AG04449 (cell line): ENCODE results near the gene ZNF860.

Experiments
- CTCF ChIA-PET: fragments of 350-600 bp; formaldehyde crosslinking; extraction: SDS; loops from one replicate; lab custom pipeline; 2021; ENCODE audit warnings: antibody characterized with exemption; lab: Yijun Ruan, JAX
- POLR2A ChIA-PET: fragments of 400-600, 350-600 bp; formaldehyde crosslinking; extraction: SDS; loops from one replicate; lab custom pipeline; 2020; ENCODE audit warnings: antibody characterized with exemption, inconsistent platforms; lab: Yijun Ruan, JAX
- DNase-seq: peaks from one replicate; pipeline ENCODE4 v3.0.0-alpha.2; 2010; ENCODE audit warnings: low read depth, low spot score
- H3K4me3 ChIP-seq: 2 replicates; pipeline ENCODE4 v1.5.1; 2011; ENCODE audit warnings: low read depth, mild to moderate bottlenecking, control low read depth, low read length
- TF ChIP-seq, protein P1 (sequence below): IDR thresholded peaks from one replicate; pipeline ENCODE4 v1.5.1; 2011; ENCODE audit warnings: mild to moderate bottlenecking, moderate library complexity, low read length, control low read depth, inconsistent platforms; ENCODE audit not compliant: insufficient read depth; ENCODE audit errors: missing control alignments

The ZNF860 gene

DNA sequence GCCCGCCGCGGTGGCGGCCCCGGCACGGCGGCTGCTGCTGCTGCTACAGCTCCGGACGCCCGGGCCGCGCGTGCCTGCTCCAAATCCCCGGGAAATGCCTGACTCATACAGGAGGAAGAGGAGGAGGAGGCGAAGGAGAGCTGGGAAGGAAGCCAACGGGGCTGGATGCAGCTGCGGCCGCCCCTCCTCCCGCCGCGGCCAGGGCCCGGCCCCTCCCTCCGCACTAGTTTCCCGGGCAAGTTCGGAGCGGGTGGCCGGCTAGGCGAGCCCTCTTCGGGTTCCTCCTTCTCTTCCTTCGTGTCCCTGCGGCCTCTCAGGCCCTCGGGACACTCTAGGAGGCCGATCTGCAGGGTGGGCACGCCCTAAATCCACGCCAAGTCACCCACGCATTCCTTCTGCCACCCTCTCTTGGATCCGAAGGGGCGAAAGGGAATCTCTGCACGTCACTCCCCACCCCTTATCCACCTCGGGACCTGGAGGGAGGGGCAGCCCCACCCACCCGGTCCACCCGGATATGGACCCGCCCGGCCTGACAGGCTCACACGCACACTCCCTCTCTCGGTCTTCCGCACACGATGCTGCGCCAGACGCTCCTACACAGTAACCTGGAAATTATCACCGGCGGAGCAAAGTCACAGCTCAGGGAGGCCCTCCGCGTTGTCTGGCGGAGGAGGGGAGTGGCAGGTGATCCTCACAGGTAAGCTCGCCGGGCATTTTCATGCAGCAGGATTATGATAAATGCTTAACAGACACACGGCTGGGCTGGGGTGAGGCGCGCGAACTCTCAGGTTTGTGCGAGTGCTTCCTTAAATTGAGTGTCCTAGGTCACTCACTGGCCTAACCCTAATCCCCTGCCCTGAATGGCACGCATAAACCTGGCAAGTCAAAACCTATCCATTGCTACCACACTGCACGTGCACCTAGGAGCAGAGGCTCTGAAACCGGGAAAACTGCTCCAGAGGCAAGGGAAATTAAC is at the start of gene ZNF860, which contains the start of gene OSBPL10:
ZNF860 (plus strand) TSS at position 545 of the 976 bp plus-strand sequence. CDS start 7,330 bp downstream, outside the sequence.
OSBPL10 (minus strand) TSS at position 57 of the 976 bp plus-strand sequence. CDS start 83 bp downstream, outside the sequence.
- ChIA-PET POLR2A (interaction anchor here (0.9 to 1.3 kb wide), 2 partner anchors 21 to 449 kb away, joined by 3 to 5 read pairs; partner anchors contain the start of gene STT3B), CTCF (interaction anchor here (1.0 kb wide), 1 partner anchor 21 kb away, joined by 3 read pairs; no protein-coding TSS in a partner anchor)
- peak within 1 kb of the TSS; percentile 70 for H3K4me3 ChIP-seq
- TF ChIP-seq, protein P1, sequence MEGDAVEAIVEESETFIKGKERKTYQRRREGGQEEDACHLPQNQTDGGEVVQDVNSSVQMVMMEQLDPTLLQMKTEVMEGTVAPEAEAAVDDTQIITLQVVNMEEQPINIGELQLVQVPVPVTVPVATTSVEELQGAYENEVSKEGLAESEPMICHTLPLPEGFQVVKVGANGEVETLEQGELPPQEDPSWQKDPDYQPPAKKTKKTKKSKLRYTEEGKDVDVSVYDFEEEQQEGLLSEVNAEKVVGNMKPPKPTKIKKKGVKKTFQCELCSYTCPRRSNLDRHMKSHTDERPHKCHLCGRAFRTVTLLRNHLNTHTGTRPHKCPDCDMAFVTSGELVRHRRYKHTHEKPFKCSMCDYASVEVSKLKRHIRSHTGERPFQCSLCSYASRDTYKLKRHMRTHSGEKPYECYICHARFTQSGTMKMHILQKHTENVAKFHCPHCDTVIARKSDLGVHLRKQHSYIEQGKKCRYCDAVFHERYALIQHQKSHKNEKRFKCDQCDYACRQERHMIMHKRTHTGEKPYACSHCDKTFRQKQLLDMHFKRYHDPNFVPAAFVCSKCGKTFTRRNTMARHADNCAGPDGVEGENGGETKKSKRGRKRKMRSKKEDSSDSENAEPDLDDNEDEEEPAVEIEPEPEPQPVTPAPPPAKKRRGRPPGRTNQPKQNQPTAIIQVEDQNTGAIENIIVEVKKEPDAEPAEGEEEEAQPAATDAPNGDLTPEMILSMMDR = no peak
- DNase-seq = no peak

DNA sequence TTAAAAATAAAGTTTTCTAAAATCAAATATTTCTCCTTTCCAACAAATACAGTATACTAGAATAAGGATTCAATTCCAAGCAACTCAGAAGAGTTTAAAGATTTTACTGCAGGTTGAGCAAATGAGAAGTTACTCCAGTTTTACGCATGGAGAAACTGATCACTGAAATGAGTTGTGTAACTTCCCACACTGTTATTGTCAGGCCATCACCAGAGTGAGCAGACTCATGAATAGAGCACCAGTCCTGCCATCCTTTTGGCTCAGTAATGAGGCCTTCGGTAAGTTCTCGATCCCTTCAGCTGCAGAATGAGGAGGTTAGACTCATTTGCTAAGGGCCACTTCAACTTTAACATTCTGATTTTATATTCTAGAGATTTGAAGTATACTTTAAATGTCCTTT is 48.6 kb upstream of the ZNF860 start:
- TF ChIP-seq, protein P1 = no peak
- POLR2A ChIA-PET = no interaction called here
- DNase-seq = no peak
- CTCF ChIA-PET = no interaction called here
- H3K4me3 ChIP-seq = no peak overlapping the region

DNA sequence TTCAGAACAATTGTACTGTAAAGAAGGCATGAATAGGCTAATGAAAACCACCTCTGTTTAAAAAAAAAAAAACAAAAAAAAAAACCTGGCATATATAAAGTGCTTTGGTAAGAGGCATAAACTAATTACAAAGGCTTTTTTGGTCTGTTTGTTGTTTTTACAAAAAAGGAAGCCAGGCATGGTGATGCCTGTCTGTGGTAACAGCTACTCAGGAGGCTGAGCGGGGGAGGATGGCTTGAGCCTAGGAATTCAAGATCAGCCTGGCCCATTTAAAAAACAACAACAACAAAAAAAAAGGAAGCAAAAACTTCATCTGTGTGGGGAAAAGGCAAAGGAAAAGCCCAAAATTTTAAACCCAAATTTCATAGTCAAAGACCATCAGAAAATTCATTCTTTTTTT is 47.5 kb upstream of the ZNF860 start:
- DNase-seq = no peak
- POLR2A ChIA-PET = no interaction called here
- CTCF ChIA-PET = no interaction called here
- H3K4me3 ChIP-seq = no peak overlapping the region
- TF ChIP-seq, protein P1 = no peak

DNA sequence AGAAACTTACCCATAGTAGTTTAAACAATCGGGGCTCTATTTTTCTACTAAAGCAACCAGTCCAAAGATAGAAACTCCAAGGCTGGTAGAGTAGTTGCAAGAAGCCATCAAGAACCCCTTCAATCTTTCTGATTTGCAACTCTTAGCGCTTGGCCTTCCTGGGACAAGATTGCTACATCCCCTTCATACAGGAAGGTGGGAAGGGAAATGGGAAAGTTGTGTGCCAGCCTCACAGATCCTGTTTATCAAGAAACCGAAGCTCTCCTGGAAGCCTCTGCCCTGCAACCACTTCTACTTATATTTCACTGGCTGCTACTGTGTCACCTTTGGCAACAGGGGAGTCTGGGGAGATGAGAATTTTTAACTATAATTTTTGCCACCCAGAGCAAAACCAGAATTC is 46.7 kb upstream of the ZNF860 start:
- ChIA-PET CTCF (no interaction called here), POLR2A (no interaction called here)
- H3K4me3 ChIP-seq = no peak overlapping the region
- DNase-seq = no peak
- TF ChIP-seq, protein P1 = no peak

DNA sequence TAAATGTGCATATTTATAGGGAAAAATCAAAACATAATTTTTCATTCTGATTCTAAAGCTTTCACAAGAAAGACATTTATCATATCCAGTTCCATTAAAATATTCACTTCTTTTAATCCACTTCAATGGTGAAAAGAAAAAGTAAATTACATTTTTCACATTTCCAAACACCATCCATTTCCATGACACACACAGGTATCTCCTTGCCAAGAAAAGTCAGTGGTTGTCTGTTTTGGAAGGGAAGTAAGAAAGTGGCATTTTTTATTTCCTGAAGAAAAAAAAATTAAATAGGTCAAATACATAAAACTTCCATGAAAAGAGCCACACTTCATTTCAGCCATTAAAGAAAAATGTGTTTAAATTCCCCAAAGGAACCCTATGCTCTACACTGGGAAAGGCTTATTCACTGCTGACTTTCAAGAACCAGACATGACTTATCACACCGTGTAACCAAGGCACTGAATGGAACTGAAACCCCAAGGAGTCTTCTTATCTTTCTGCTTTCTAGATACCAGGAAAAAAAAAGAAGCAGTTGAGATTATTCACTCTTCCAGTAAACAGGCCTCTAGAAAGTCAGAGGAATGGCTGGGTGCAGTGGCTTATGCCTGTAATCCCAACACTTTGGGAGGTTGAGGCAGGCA is 45.0 kb upstream of the ZNF860 start:
- CTCF ChIA-PET = no interaction called here
- TF ChIP-seq, protein P1 = no peak
- POLR2A ChIA-PET = no interaction called here
- H3K4me3 ChIP-seq = no peak overlapping the region
- DNase-seq = no peak

DNA sequence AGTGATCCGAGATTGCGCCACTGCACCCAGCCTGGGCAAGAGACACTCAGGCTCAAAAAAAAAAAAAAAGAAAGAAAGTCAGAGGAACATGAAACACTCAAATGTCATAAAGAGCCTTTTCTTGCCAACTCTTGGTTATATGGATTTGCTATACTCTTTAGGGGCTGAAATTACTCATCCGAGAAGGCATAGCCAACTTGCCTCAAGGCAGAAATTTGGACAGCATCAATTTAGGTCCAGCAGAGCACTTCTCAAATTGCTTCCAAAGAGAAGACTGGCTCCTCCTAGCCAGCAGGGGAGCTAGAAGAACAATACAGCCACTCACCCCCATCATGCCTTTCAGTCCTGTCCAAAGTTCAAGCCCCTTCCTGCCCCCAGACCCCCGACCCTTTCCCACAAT is 44.3 kb upstream of the ZNF860 start:
- H3K4me3 ChIP-seq = no peak overlapping the region
- TF ChIP-seq, protein P1 = no peak
- POLR2A ChIA-PET = no interaction called here
- CTCF ChIA-PET = no interaction called here
- DNase-seq = no peak
